ENCODE results near the gene SLU7.

DNA sequence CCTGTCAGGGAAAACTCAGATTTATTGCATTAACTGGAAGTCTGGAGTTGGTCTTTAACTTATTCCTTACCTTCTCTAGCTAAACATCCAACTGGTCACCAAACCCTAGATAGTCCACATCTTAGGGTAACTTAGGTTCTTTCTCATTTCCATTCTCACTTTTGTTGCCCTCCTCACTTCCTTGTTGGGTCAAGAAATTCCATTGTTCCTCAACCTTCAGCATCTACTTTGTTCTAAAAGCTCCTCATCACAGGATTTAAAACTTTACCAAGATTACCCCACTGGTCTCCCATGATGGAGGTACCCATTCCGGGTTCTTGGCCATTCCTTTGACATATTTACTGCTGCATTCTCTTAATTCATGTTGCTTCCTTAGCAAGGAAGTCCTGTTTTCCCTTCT lies 34.9 kb upstream of the SLU7 start:
- TF ChIP-seq, protein P1, sequence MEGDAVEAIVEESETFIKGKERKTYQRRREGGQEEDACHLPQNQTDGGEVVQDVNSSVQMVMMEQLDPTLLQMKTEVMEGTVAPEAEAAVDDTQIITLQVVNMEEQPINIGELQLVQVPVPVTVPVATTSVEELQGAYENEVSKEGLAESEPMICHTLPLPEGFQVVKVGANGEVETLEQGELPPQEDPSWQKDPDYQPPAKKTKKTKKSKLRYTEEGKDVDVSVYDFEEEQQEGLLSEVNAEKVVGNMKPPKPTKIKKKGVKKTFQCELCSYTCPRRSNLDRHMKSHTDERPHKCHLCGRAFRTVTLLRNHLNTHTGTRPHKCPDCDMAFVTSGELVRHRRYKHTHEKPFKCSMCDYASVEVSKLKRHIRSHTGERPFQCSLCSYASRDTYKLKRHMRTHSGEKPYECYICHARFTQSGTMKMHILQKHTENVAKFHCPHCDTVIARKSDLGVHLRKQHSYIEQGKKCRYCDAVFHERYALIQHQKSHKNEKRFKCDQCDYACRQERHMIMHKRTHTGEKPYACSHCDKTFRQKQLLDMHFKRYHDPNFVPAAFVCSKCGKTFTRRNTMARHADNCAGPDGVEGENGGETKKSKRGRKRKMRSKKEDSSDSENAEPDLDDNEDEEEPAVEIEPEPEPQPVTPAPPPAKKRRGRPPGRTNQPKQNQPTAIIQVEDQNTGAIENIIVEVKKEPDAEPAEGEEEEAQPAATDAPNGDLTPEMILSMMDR (conservative IDR thresholded peaks at IDR 0.05): no peak
- TF ChIP-seq ZFX (IDR thresholded peaks at IDR 0.05): no peak

All from C4-2B (cell line).